Measurements from ENCODE around the gene TCTN1.
"Not testable (repeated sequence)": the region's sequence is repeated elsewhere in the genome, so short reads cannot be mapped to it uniquely, and the experiment has no call there.

TCTN1 gene

GRCh38 chr12:110640275-110641025 lies 26.5 kb downstream of the TCTN1 start:
- no peak for DNase-seq

DNA sequence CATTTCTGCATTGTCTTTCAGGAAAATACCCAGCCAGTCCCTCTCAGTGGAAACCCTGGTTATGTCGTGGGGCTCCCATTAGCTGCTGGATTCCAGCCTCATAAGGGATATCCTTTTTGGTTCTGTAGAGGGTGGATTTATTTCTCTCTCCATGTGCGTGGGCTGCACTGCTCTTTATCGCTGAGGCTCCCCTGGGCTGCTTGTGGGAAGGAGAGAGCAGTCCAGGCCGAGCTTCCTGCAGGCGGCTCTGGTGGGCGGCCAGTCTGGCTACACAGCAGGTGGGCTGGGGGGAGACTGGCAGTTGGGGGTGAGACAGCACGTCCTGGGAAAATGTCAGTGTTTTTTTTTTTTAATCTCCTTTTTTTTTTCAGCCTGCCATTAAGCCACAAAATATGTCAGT lies 27.6 kb downstream of the TCTN1 start:
- peak; percentile 46 for DNase-seq

- no peak for DNase-seq
Observed at GRCh38 chr12:110647631-110648040, 33.7 kb downstream of the TCTN1 start.

DNA sequence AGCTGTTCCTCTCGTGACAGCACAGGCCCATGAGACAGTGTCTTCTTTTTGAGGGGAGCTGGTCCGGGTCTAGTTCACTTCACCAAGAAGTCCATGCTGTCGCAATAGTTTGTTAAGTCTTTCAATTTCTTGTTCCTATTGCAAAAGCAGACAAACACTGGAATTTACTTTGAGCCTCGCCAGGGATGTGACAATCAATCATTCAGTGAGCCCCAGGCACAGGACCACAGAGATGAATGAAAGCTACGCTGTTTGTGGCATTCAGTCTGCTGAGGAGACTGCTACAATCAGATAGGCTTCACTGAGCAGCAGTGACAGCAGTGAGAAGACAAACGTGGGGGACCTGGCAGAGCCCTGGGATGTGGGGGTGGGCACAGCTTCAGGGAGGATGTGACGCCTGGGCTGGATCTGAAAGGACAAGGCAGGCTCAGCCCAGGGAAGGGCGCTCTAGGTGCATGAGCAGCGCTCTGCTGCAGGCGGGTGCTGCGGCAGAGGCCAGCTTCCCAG lies 35.5 kb downstream of the TCTN1 start:
- DNase-seq, result no peak

DNA sequence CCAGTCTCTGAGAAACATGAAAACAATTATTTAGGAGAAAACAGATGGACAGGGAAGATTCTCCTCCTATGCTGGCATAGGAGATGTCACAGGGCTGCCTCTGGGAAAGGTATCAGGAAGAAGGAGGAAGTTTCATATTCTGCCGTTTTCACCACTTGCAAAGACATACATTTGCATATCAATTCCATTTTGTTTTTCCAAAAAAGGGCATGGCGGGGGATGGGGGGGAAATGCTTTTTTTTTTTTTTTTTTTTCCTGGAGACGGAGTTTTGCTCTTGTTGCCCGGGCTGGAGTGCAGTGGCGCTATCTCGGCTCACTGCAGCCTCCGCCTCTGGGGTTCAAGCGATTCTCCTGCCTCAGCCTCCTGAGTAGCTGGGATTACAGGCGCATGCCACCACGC lies 40.3 kb downstream of the TCTN1 start:
- not testable (repeated sequence) for DNase-seq

- DNase-seq, result no peak
Observed at GRCh38 chr12:110656071-110656655, 42.2 kb downstream of the TCTN1 start.

DNA sequence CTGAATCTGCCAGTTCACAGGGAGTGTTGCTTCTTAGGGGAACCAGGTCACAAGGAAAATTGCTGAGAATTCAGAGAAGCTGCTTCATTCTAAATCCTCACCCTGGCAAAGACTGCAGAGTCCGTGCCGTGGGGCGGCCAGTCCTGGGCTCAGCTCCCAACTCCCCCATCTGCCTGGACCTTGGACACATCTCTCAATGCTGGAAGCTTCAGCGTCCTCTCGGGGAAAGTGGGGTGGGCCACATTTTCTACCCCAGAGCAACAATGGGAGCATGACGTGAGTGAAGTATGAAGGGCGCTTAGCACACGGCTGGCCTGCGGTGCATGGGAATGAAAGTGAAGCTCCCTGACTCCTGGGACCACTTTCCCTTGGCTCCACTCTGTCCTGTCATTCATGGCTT lies 43.8 kb downstream of the TCTN1 start:
- no peak for DNase-seq

DNA sequence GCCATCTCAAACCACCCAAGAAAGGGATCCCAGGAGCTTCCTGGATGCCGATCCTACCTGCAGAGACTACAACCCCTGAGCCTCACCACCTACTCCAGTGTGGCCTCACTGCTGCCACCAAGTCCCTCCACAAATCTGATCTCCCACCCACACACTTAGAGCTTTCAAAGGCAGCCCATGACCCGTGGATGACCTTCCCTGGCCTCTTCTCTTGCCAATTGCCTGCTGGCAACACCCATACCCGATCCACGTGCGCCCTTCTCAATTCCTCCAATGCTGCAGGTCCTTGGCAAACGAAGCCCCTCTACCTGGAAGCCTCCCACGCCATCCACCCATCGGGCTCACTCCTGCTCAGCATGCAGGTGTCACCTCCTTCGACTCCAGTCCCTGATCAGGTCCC lies 44.3 kb downstream of the TCTN1 start:
- DNase-seq, result no peak

DNA sequence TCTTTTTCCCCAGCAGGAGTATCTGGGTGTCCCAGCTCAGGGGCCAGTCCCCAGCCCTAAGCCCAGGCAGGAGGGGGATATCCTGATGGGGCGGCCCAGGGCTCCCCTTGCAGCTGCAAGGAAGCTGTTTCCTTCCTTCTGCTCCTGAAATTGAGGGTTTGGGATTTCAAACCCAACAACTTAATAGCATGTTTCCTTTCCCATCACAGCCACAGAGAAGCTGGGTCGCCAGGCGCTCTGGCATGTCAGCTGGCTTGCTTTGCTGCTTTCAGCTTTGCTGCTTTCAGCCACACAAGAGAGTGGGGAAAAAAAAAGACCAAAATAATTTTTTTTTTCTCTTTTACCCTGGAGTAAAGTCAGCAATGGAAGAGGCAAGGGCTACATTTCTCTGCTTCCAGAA lies 44.9 kb downstream of the TCTN1 start:
- no peak for DNase-seq

DNA sequence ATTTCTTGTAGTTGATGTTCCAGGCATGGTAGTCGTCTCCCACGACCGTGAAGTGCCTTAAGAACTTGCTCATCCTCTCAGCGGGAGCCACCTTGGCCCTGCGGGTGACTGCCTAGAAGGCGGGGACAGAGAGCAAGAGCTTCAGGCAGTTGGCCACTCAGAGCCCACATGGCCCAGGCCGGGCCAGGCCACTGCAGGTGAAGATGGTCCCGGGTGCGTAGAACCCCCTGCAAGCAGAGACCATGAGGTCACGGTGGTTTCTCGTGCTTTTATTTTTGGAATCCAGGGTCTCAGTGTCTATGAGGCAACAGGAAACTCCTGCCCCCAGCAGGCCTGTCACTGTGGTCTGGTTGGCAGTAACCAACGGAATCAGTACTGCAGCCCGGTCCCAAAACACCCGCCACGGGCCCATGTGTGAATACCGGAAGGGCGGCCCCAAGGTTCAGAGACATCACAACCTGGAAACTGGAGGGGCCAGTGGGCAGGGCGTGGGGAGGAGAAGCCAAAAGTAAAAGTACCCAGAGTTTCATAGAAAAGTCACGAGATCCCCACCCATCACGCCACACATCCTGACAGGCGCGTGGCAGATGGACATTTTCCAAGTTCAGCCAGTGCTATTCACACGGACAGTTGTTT lies 47.5 kb downstream of the TCTN1 start:
- no peak for DNase-seq

- no peak for DNase-seq
Observed at GRCh38 chr12:110666892-110667291, 53.0 kb downstream of the TCTN1 start.

DNA sequence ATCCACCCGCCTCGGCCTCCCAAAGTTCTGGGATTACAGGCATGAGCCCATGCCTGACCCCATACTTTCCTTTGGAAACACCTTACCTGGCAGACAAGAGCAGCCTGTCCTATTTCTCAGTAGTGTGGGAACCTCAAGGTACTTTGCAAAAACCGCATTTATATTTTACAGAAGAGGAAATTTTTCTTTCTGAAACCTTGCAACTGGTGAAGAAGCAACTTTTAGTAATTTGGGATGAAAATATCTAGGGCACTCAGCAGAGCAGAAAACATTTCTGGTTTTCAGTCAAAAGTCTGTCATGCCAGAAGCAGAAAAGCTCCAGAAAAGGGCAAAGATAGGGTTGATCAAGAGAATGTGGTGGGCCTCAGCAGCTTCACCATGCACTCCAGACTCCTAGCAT lies 53.7 kb downstream of the TCTN1 start:
- DNase-seq, result no peak

DNA sequence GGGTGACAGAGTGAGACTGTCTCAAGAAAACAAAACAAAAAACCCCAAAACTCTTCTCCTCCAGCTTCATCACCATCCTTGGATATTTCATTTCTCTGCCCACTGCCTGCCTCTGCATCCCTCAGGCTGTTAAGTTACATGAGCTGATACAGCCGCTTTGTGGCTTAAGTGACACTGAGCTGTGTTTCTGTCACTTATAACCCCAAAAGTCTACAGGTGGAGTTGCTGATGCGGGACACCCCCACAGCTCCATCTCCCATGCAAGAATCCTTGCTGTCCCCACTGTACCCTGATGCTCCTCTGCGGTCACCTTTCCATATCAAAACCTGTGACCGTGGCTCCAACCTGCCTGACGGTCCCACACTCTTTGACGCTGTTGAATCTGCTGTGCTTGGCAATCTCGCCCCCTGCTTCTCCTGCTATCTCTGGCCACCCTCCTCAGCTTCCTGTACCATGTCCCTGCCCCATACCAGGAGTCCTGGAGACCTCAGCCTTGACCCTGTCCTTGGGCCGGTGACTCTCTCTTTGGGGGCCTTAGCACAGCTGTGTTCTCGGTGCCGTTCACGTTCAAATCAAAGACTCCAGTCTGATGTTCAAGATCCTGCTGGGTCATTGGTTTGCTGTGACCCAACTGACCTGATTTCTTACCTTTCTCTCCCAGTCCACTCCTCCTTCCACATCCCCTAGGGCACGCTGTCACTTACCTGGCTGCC lies 54.7 kb downstream of the TCTN1 start:
- no peak for DNase-seq

GRCh38 chr12:110669193-110669502 lies 55.2 kb downstream of the TCTN1 start:
- no peak for DNase-seq

DNA sequence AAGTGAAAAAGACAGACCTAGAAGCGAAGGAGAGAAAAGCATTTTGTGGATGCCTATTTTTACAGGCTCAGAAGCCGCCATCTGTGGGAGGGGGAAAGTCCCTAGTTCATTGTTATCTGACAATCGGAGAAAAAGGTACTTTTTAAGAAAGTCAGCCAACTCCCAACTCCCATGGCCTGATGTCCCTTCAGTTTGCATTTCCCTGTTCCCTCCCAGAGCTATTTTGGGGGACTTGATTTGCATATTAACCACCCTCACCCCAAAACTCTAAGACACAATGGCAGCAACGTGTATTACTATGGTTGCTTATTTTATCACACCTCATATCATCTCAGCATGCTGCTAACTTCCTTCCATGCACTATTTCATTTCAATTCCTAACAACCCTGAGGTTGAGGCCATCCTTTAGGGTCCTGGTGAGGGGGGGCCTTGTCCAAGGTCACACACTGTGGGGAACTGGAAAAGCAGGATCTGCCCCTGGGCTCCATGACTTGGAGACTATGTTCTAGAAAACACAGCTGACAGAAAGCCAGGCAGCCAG lies 56.3 kb downstream of the TCTN1 start:
- no peak for DNase-seq

DNA sequence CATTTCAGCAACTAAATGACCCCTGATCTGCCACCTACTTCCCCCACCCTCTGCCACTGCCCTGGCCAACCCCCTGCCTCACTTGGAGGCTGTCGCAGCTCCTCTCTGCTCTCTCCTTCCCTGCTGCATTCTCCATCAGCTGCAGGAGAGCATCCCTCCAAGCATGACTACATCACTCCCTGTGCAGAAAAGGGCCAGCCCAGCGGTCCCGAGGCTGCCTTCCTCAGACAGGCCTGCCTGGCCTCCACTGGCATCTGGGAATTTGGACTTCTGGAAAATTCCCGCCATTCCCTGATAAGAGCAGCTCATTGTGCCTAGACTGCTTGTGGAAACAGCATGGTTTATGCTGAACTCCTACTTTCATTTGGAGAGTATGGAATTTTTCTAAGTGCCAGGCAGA lies 62.2 kb downstream of the TCTN1 start:
- no peak for DNase-seq

- DNase-seq, result no peak
Observed at GRCh38 chr12:110677206-110677911, 63.4 kb downstream of the TCTN1 start.

- DNase-seq, result no peak
Observed at GRCh38 chr12:110677982-110678381, 64.1 kb downstream of the TCTN1 start.

DNA sequence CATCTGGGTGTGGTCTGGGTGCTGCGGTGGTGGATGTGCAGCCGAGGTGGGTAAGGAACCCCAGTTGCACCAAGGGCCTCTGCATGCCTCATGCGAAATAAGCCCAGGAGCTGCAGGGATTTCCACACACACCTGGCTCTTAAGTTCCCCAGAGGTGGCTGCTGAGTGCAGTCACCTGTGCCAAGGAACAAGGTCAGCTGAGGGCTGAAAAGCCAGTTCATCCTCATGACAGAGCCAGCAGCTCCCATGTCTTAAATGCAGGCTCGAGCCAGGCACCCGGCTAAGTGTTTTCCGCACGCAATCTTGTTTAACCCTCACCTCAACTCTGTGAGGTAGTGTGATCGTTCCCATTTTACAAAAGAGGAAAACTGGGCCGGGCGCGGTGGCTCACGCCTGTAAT lies 65.3 kb downstream of the TCTN1 start:
- no peak for DNase-seq

- no peak for DNase-seq
Observed at GRCh38 chr12:110680032-110680431, 66.1 kb downstream of the TCTN1 start.

DNA sequence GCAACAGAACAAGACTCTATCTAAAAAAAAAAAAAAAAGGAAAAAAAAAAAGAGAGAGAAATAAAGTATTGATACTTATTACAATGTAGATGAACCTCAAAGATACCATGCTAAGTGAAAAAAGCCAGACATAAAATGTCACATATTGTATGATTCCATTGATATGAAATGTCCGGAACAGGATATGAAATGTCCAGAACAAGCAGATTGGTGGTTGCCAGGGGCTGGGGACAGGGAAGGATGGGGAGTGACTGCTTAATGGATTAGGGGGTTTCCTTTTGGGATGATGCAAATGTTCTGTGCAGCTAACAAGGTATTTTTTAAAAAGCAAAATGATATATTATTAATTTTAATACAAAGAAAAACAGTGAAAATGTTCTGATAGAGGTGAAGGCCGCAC lies 70.0 kb downstream of the TCTN1 start:
- DNase-seq, result no peak

DNA sequence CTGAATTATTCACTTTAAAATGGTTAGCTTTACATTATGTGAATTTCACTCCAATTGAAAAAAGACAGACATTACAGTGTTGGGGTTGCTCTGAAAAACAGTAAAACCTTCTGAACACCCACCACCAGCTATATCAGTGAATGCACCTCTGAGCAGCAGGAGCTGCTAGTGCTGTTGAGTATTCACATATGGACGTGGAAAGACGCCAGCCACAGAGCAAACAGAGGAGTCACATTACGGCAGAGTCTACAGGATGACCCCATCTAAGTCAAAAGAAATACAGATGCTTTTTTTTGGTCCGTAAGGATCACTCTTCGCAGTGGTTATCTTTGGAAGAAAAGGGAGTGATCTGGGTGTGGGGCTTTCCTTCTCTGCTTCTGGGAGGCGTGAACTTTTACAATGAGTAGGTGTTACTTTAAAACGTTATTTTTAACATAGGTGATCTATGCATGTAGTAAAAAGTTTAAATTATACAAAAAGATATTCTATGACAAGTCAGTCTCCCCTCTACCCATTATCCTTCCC lies 70.4 kb downstream of the TCTN1 start:
- no peak for DNase-seq

Measured in OCI-M1 (cell line).